Motor neuron (in vitro differentiated cells): ENCODE results near the gene EEIG1. TPM values are rescaled to one million over a fixed set of nuclear protein-coding genes. Genes with fewer than 3 reads are reported as not detected.
A peak's percentile ranks its signal among the peaks of the same experiment; 100 is the strongest.

Experiments used
- ATAC-seq, 8 experiments: fragments of 200-7000 bp; cut with Tn5 transposase; replicated peaks in 6 of 8; 2 replicates each; pipeline ENCODE4 v1.8.0; 2021; ENCODE audit warnings: mild to moderate bottlenecking in 8 of 8, moderate library complexity in 8 of 8
- H3K27ac ChIP-seq, 2 donors: fragments of 250-450 bp; sonication (Bioruptor Pico); 2 replicates each; pipeline ENCODE4 v1.9.0; 2021; ENCODE audit warnings: antibody characterized with exemption in 2 of 2, mild to moderate bottlenecking in 2 of 2, moderate library complexity in 1 of 2
- H3K4me1 ChIP-seq, 2 donors: fragments of 250-450 bp; sonication (Bioruptor Pico); replicated peaks in 1 of 2; 2 replicates each; pipeline ENCODE4 v1.6.1; 2021; ENCODE audit warnings: antibody characterized with exemption in 2 of 2, mild to moderate bottlenecking in 2 of 2, moderate library complexity in 1 of 2
- H3K4me3 ChIP-seq, 5 donors: fragments of 250-450 bp; sonication (Bioruptor Pico); 2 replicates each; pipeline ENCODE4 v1.9.0; 2021; ENCODE audit warnings: antibody characterized with exemption in 5 of 5, mild to moderate bottlenecking in 5 of 5, moderate library complexity in 4 of 5
- WGBS, 10 experiments: fragments of 450-650 bp; shearing (Covaris generic); methylation state at CpG; one replicate each; pipeline ENCODE4 v1.0.0; 2022; 5-methylcytosine and 5-hydroxymethylcytosine counted together
- in situ Hi-C, 9 experiments: fragments of 400-800 bp; cut with MboI; loops; one replicate each; pipeline ENCODE4 v1.15.0; 2021; ENCODE audit warnings: low sequenced_read_pairs in 9 of 9, low pct_unique_long_range_greater_than_20kb in 2 of 9; ENCODE audit not compliant: unreplicated experiment in 9 of 9
- total RNA-seq, 8 experiments: library from RNA; unstranded; fragments of 300-600 nt; gene quantifications; 2 replicates each; pipeline versions ENCODE4 v1.2.3 to v1.2.4, GENCODE V29; 2022

Gene EEIG1
- total RNA-seq, 8 experiments from 2014 or later, result 4.7 to 29.8 (median 13.3) TPM

DNA sequence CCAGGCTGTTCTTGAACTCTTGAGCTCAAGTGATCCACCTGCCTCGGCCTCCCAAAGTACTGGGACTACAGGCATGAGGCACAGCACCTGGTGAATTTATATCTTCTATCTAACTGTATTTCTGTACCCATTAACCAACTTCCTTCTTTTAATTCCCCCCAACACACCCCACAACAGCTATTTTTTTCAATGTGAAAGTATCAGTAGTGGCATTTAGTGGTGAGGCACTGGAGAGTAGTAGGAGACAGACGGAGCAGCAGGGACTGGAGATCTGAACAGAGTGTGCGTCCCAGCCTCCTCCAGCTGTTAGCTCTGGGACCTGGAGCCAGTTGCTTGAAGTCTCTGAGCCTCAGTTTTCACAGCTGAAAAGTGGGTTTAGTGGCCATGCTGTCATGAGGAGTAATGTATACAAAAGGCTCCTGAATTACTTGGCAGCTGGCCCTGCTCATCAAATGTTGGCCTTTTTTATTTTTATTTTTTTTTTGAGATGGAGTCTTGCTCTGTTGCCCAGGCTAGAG is 11.0 kb upstream of the EEIG1 start:
- in situ Hi-C loops, result no loop called here
- no peaks in the 10 kb centered on the region for H3K4me1 ChIP-seq
- WGBS, 10 experiments, result 57 to 100% (median 80%) methylated on average over 1 to 3 of the region's 3 CpGs; no CpG with 5 or more reads in 1 of the 10 experiments
- H3K4me3 ChIP-seq, result no peak overlapping the region
- ATAC-seq, result no peak
- H3K27ac ChIP-seq, result no peak overlapping the region

DNA sequence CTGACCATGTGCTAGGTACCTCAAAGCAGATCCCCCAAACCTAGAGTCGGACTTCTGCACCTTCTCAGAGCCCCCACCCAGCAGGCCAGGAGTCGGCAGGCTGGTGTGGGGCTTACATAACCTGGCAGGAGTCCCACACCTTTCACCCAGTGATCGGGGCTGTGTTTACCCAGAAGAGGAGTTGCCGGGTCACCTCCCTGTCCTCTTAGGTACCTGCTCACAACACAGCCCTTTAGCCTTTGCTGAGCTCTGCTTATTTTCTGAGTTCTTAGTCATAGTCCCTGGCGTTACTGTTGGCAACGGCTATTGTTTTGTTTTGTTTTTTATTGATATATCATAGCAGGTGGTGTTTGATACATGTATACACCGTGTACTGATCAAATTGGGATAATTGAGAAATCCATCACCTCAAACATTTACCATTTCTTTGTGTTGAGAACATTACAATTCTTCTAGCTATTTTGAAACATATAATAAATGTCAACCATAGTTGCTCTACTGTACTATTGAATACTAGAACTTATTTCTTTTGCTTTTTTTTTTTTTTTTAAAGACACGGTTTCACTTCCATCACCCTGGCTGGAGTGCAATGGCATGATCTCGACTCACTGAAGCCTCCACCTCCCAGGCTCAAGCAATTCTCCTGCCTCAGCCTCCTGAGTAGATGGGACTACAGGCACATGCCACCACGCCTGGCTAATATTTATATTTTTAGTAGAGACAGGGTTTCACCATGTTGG is 10.4 kb upstream of the EEIG1 start:
- in situ Hi-C loops, result no loop called here
- WGBS, 10 experiments, result 23 to 85% (median 73%) methylated on average over 3 to 9 of the region's 10 CpGs; no CpG with 5 or more reads in 1 of the 10 experiments
- Histone ChIP-seq H3K4me3 (no peak overlapping the region), H3K4me1 (no peaks in the 10 kb centered on the region), H3K27ac (no peak overlapping the region)
- peak in 4 of 8 experiments; percentile 21 to 63 (median 35) for ATAC-seq

DNA sequence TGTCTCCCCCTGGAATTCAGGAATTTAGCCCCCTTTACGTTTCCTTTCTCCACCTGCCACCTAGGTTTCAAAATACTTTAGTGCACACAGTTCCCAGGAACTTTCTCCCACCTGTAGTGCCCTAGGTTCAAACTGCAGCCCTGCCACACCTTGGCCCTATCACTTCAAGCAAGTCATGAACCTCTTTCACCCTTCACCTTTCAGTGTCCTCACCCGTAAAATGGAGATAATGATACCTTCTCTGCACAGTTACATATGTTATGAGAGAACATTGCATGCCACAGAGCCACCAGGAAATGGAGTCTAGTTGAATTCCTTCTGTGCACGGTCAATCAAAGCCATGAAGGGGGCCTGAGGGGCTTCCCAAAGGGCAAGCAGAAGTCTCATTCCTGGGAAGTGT is 9.8 kb upstream of the EEIG1 start:
- H3K27ac ChIP-seq, result no peak overlapping the region
- H3K4me3 ChIP-seq, result no peak overlapping the region
- ATAC-seq, result no peak
- 20 to 100% (median 67%) methylated on average over 1 to 3 of the region's 3 CpGs; no CpG with 5 or more reads in 1 of the 10 experiments for WGBS, 10 experiments
- H3K4me1 ChIP-seq, result no peaks in the 10 kb centered on the region
- in situ Hi-C loops, result no loop called here

DNA sequence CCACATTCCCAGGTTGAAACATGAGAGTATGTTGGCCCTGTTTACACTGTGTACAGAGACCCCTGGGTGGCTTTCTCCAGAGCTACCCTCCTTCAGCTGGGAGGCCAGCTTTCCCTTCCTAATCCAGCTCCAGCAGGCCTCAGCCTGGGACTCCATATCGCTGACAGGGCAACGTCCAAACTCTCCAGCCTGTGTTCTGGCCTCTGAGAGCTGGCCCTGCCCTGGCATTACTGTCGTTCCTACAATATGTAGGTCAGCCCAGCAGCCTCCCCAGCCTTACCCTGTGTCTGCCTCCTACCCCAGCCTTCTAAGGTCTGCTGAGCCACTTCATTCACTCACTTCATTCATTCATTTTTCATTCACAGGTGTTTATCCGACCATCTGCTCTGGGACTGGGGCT is 8.3 kb upstream of the EEIG1 start:
- in situ Hi-C loops, result no loop called here
- ATAC-seq, result no peak
- 78 to 100% (median 83%) methylated on average over 1 to 2 of the region's 4 CpGs; no CpG with 5 or more reads in 6 of the 10 experiments for WGBS, 10 experiments
- Histone ChIP-seq H3K4me3 (no peak overlapping the region), H3K27ac (no peak overlapping the region), H3K4me1 (no peaks in the 10 kb centered on the region)

DNA sequence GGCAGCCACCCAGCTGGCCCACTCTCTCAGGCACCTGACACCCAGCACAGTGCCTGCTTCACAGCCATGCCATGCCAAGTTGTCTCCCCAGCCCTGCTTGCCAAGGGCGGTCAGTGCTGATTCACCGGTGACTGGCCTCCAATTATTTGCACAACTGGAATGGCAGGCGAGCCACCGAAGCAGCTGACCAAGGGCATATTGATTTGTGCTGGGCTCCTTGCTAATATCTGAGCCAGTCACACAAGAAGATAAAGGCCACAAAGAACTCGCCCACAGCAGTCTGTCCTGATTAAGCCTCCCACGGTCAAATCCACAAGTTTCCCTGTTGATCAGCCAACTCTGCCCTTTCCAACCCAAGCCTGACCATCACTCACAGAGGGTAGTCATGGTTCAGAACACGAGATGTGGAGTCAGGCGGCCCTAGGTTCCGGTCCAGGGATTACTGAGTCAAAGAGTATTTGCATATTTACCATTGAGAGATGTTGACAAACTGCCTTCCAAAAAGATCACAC is 6.4 kb upstream of the EEIG1 start:
- H3K4me3 ChIP-seq, result no peak overlapping the region
- peak in 3 of 8 experiments; percentile 31 to 64 (median 44) for ATAC-seq
- no peak overlapping the region for H3K27ac ChIP-seq
- in situ Hi-C loops, result no loop called here
- peaks cover 0 to under 1% of the 10 kb centered on the region in 2 donors for H3K4me1 ChIP-seq
- WGBS, 10 experiments, result 12 to 90% (median 73%) methylated on average over 2 to 6 of the region's 9 CpGs; no CpG with 5 or more reads in 4 of the 10 experiments

DNA sequence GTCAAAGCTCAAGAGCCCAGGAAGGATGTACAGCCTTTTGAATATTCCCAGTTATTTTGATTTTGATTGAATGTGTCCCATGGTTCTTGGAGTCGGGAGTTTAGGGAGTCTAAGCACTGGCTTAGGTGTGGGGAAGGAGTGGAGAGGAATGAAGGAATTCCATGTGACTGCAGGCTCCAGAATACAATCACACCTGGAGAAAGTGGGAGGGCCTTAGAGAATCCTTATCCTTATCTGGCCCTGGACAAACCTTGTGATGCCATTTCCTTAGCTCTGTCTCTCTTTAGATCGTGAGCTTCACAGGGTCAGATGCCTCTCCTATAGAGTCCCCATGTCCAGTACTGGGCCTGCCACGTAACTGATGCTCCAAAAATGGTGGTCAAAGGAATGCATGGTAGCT is 4.2 kb upstream of the EEIG1 start:
- in situ Hi-C loops, result no loop called here
- 67 to 100% (median 80%) methylated on average over 1 to 3 of the region's 3 CpGs; no CpG with 5 or more reads in 5 of the 10 experiments for WGBS, 10 experiments

DNA sequence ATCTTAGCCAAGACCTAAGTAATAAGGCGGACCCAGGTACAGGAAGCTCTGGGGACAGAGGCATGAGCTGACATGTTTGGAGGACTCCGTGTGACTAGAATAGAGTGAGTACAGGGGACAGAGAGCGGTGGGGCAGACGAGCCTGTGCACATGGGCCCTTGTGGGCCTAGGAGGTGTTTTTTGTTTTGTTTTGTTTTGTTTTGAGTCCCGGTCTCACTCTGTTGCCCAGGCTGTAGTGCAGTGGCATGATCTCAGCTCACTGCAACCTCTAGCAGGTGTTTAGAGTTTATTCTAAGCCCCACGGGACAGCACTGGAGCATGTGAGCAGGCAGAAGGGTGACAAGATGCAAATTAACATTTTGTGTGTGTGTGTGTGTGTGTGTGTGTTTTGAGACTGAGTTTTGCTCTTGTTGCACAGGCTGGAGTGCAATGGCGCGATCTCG is 3.1 kb upstream of the EEIG1 start:
- Histone ChIP-seq H3K4me3 (no peak overlapping the region), H3K27ac (no peak overlapping the region), H3K4me1 (peaks cover 6 to 9% of the 10 kb centered on the region in 2 donors)
- no peak for ATAC-seq
- 60 to 100% (median 86%) methylated on average over 1 to 5 of the region's 9 CpGs; no CpG with 5 or more reads in 4 of the 10 experiments for WGBS, 10 experiments
- in situ Hi-C loops, result no loop called here

More for the DNA sequence above, 4.2 kb upstream of the EEIG1 start:
- Histone ChIP-seq H3K4me1 (peaks cover 5 to 9% of the 10 kb centered on the region in 2 donors), H3K4me3 (no peak overlapping the region), H3K27ac (no peak overlapping the region)
- no peak for ATAC-seq

DNA sequence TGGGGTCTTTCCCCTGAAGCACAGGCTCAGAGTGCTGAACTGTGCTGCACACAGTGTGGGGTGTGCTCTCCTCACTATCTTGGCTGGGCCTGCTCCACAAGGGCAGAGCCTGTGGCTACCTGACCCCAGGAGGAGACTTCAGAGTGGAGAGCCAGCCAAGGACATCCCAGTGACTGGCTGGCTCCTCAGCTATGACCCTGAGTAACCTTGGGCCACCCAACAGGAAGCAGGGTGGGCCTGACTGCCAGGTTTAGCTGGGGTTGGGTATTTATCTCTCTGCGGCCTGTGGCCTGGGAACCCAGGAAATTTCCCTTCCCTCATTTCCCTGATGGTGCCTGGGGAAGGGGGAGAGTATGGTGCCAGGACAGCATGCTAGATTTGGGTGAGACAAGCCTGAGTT is 2.1 kb upstream of the EEIG1 start:
- in situ Hi-C loops, result no loop called here
- ATAC-seq, result no peak
- Histone ChIP-seq H3K27ac (no peak overlapping the region), H3K4me1 (peaks cover 12 to 13% of the 10 kb centered on the region in 2 donors), H3K4me3 (no peak overlapping the region)
- WGBS, 10 experiments, result 88 to 100% methylated on average over 1 of the region's 1 CpG; no CpG with 5 or more reads in 8 of the 10 experiments

DNA sequence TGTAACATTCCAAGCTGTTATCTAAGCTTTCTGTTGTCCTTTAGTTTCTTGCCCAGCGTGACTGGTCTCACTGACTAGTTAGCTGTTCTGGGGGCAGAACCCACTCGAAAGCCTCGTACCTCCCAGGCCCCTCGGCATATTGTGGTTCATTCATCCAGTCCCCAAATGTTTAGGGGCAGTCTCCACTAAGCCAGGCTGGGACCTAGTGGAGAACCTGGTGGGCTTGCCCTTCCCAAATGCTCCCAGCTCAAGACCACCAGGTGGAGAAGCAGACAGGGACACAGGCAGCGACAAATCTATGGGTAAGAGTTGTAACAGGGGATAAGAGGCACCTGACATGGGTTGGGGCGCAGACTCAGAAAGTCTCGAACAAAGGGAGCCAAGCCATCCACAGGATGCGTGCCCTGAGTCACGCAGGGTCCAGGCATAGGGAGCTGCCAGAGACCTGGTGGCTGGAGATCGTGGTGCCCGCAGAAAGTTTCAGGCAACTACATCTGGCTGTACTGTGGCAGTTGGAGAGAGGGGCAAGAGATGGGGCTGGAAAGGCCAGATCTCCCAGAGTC is 851 bp upstream of the EEIG1 start:
- 40 to 100% (median 79%) methylated on average over 1 to 6 of the region's 11 CpGs; no CpG with 5 or more reads in 2 of the 10 experiments for WGBS, 10 experiments
- no peak for ATAC-seq
- H3K4me3 ChIP-seq, result peak overlapping the region; percentile 36 to 90 (median 69)
- in situ Hi-C loops, result no loop called here
- peak overlapping the region; percentile 85 to 92 for H3K27ac ChIP-seq
- H3K4me1 ChIP-seq, result peaks cover 24 to 26% of the 10 kb centered on the region in 2 donors

DNA sequence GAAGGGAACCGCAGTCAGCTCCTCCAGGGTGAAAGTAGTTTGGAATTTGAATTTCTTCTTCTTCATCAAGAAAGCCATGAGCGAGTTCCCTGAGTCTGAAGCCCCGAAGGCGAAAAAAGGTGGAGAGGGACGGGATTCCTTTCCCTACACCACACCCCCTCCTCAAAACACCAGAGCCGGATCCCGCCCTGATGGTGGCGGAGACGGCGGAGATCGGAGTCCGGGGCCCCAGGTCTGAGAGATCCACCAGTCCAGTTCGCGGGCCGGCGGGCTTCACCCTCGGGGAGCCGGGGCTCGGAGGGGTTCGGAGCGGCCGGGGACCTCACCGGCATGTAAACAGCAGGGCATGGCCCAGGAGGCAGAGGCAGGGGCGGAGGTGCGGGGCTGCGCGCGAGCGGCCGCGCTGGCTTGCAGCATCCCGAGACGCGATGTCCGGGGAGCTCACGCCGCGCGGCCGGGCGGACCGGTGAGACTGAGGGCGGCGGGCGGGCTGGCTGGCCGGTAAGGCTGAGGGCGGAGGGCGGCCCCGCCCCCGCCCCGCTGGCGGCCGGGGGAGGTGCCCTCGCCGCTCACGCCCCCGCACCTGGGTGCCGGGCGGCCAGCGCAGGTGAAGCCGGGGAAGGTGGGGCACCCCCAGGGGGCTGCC is 606 bp downstream of the EEIG1 start:
- Histone ChIP-seq H3K27ac (peak overlapping the region; percentile 80 to 88), H3K4me3 (peak overlapping the region; percentile 56 to 90 (median 69)), H3K4me1 (peaks cover 36 to 38% of the 10 kb centered on the region in 2 donors)
- 4% methylated on average over 4 to 17 of the region's 61 CpGs; no CpG with 5 or more reads in 8 of the 10 experiments for WGBS, 10 experiments
- in situ Hi-C loops, result no loop called here
- ATAC-seq, result peak in 7 of 8 experiments; percentile 6 to 35 (median 9)

DNA sequence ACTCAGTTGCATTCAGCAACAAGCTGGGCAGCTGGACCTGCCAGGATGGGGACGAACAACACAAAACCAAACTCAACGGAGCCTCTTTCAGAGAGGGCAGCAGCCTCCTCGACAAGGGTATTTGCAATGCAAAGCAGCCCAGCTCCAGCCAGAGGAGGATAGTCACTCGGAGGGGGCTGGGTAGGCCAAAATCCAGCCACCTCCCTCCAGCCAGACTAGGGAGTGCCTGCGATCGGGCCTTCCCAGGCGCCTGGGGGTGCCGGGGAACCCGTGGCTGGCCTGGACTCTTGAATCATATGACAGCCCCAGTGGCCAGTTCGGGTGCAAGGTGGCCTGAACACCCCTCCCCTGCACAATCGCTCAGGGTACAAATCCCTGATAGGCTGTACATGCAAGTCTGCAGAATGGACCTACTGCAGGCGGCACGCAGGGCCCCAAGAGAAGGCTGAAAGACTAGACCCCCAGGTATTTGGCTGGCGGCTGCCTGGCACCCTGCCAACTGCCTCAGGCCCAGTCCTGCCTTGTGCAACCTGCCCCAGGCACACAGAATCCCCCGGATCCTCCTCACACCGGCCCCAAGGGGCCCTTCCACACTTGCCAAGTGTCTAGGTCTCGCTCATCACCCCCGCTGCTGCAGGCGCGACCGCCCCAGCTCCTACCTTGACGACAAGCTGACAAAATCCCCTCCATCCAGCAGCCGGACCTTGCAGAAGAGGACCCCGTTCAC is 1.3 kb downstream of the EEIG1 start:
- ATAC-seq, result peak; percentile 0 to 63 (median 15)
- Histone ChIP-seq H3K4me1 (peaks cover 43 to 45% of the 10 kb centered on the region in 2 donors), H3K4me3 (peak overlapping the region; percentile 56 to 90 (median 69)), H3K27ac (peak overlapping the region; percentile 31 to 88)
- in situ Hi-C loops, result no loop called here
- WGBS, 10 experiments, result 0 to 2% (median 0%) methylated on average over 1 to 10 of the region's 24 CpGs; no CpG with 5 or more reads in 4 of the 10 experiments

DNA sequence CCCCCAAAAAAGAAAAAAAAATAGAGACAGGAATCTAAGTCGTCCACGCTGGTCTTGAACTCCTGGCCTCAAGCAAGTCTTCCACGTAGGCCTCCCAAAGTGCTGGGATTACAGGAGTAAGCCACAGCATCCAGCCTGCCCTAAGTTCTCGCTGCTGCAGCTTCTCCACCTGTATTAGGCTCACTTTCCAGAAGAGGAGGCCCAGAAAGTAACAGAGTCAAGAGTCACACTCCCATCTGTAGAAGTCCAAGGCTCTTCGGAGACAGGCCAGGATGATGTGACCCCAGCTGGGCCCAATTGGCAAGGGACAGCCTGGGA is 1.8 kb downstream of the EEIG1 start:
- ATAC-seq, result peak in 1 of 8 experiments; percentile 0
- H3K27ac ChIP-seq, result peak overlapping the region in 1 of 2 donors; percentile 88
- in situ Hi-C loops, result no loop called here
- H3K4me1 ChIP-seq, result peaks cover 49 to 50% of the 10 kb centered on the region in 2 donors
- peak overlapping the region; percentile 56 to 90 (median 69) for H3K4me3 ChIP-seq
- WGBS, 10 experiments, result 0 to 25% (median 8%) methylated on average over 1 to 3 of the region's 5 CpGs; no CpG with 5 or more reads in 4 of the 10 experiments
